GM23338 (cell line): Measurements from ENCODE around the gene ZNF787. TPM values are rescaled to one million over a fixed set of nuclear protein-coding genes. Genes with fewer than 3 reads are reported as not detected.

Experiments used
- ATAC-seq: fragments of 200-7000 bp; cut with Tn5 transposase; 3 replicates; pipeline ENCODE4 v1.9.1; 2020
- DNase-seq: peaks from one replicate; pipeline ENCODE4 v3.0.0-alpha.2; 2015; ENCODE audit warnings: low spot score
- H2AFZ ChIP-seq: fragments of 200-600 bp; sonication (generic); 2 replicates; pipeline ENCODE4 v1.8.0; 2016; ENCODE audit warnings: antibody characterized with exemption, mild to moderate bottlenecking, moderate library complexity
- H3F3A ChIP-seq: fragments of 200-600 bp; sonication (generic); replicated peaks from 2 replicates; pipeline ENCODE4 v1.8.0; 2017; ENCODE audit warnings: antibody characterized with exemption, mixed run types, low read depth
- H3K27ac ChIP-seq: fragments of 200-600 bp; sonication (generic); 2 replicates; pipeline ENCODE4 v1.6.1; 2016; ENCODE audit warnings: low read depth
- H3K27me3 ChIP-seq: fragments of 200-600 bp; sonication (generic); 2 replicates; pipeline ENCODE4 v1.8.0; 2016; ENCODE audit warnings: mild to moderate bottlenecking, mixed run types, moderate library complexity; ENCODE audit not compliant: insufficient read depth
- H3K36me3 ChIP-seq: fragments of 200-600 bp; sonication (generic); 2 replicates; pipeline ENCODE4 v1.8.0; 2016; ENCODE audit warnings: mild to moderate bottlenecking; ENCODE audit not compliant: insufficient read depth
- H3K4me1 ChIP-seq: fragments of 200-600 bp; sonication (generic); 2 replicates; pipeline ENCODE4 v1.8.0; 2016; ENCODE audit warnings: mild to moderate bottlenecking, moderate library complexity; ENCODE audit not compliant: insufficient read depth
- H3K4me2 ChIP-seq: fragments of 200-600 bp; sonication (generic); 2 replicates; pipeline ENCODE4 v1.7.1; 2017; ENCODE audit warnings: mixed run types
- H3K4me3 ChIP-seq: fragments of 200-600 bp; sonication (generic); 2 replicates; pipeline ENCODE4 v1.6.1; 2016; ENCODE audit warnings: mixed run types
- H3K79me2 ChIP-seq: fragments of 200-600 bp; sonication (generic); replicated peaks from 2 replicates; pipeline ENCODE4 v1.8.0; 2017; ENCODE audit warnings: mild to moderate bottlenecking; ENCODE audit not compliant: insufficient read depth
- H3K9me2 ChIP-seq: fragments of 200-600 bp; sonication (generic); 2 replicates; pipeline ENCODE4 v1.8.0; 2017; ENCODE audit not compliant: insufficient read depth
- H4K20me1 ChIP-seq: fragments of 200-600 bp; sonication (generic); replicated peaks from 2 replicates; pipeline ENCODE4 v1.8.0; 2017; ENCODE audit warnings: mild to moderate bottlenecking; ENCODE audit not compliant: insufficient read depth
- H3K27ac Mint-ChIP-seq: 2 replicates; pipeline ENCODE4 v1.8.0; 2020; ENCODE audit warnings: inconsistent platforms, mild to moderate bottlenecking, moderate library complexity, mixed read lengths
- H3K27me3 Mint-ChIP-seq: 3 replicates; pipeline ENCODE4 v1.8.0; 2022; ENCODE audit warnings: low read depth, mild to moderate bottlenecking, moderate library complexity, mixed read lengths, inconsistent platforms; ENCODE audit not compliant: insufficient read depth, poor library complexity
- H3K36me3 Mint-ChIP-seq: 3 replicates; pipeline ENCODE4 v1.8.0; 2021; ENCODE audit warnings: low read depth, mild to moderate bottlenecking, inconsistent platforms, moderate library complexity, mixed read lengths
- H3K4me1 Mint-ChIP-seq: 3 replicates; pipeline ENCODE4 v1.8.0; 2020; ENCODE audit warnings: mild to moderate bottlenecking, inconsistent platforms, mixed read lengths
- H3K4me3 Mint-ChIP-seq: 3 replicates; pipeline ENCODE4 v1.8.0; 2021; ENCODE audit warnings: moderate library complexity, mild to moderate bottlenecking, inconsistent platforms, mixed read lengths
- H3K9me3 Mint-ChIP-seq: 3 replicates; pipeline ENCODE4 v1.8.0; 2020; ENCODE audit warnings: moderate library complexity, mild to moderate bottlenecking, inconsistent platforms, mixed read lengths
- CREB1 ChIP-seq: fragments of 250-450 bp; sonication (Bioruptor Pico); IDR thresholded peaks from 2 replicates; pipeline ENCODE4 v1.5.0; 2020; ENCODE audit warnings: low read depth, mild to moderate bottlenecking, moderate library complexity
- CTCF ChIP-seq, 2 experiments: fragments of 200-600 bp in 1 of 2; sonication (generic) in 1 of 2; conservative IDR thresholded peaks; 2 replicates each; pipeline versions ENCODE4 v1.5.1 to v1.6.1; 2016 to 2017; ENCODE audit warnings: antibody characterized with exemption in 2 of 2, low read depth in 2 of 2, mild to moderate bottlenecking in 2 of 2, moderate library complexity in 1 of 2
- ETS1 ChIP-seq: IDR thresholded peaks from 2 replicates; pipeline ENCODE4 v1.6.1; 2016; ENCODE audit warnings: antibody characterized with exemption
- EZH2 ChIP-seq: fragments of 200-600 bp; sonication (generic); IDR thresholded peaks from one replicate; pipeline ENCODE4 v1.8.0; 2017; ENCODE audit warnings: antibody characterized with exemption, mild to moderate bottlenecking, low read depth; ENCODE audit not compliant: unreplicated experiment
- JUNB ChIP-seq: IDR thresholded peaks from one replicate; pipeline ENCODE4 v1.6.1; 2016; ENCODE audit warnings: antibody characterized with exemption; ENCODE audit not compliant: unreplicated experiment
- NANOG ChIP-seq: IDR thresholded peaks from 2 replicates; pipeline ENCODE4 v1.6.1; 2016; ENCODE audit warnings: antibody characterized with exemption, borderline replicate concordance
- REST ChIP-seq: IDR thresholded peaks from one replicate; pipeline ENCODE4 v1.6.1; 2018; ENCODE audit warnings: antibody characterized with exemption; ENCODE audit not compliant: unreplicated experiment
- ZNF331 ChIP-seq: fragments of 250-450 bp; sonication (Bioruptor Pico); IDR thresholded peaks from 2 replicates; pipeline ENCODE4 v1.5.0; 2020; ENCODE audit warnings: low read depth, mild to moderate bottlenecking, moderate library complexity
- ZNF462 ChIP-seq: fragments of 250-450 bp; sonication (Bioruptor Pico); IDR thresholded peaks from 2 replicates; pipeline ENCODE4 v1.5.0; 2020; ENCODE audit warnings: mild to moderate bottlenecking, moderate library complexity
- polyA plus RNA-seq: library from polyadenylated mRNA; unstranded; fragments of >200 nt; fragmentation: Nextera tagmentation; extraction: Ambion mirVana; gene quantifications from 2 replicates; pipeline ENCODE4 v1.2.1, GENCODE V29; 2016
- total RNA-seq: library from RNA; depleted of rRNA; stranded (reverse); fragments of >200 nt; shearing (Covaris generic); gene quantifications from 2 replicates; pipeline ENCODE4 v1.2.3, GENCODE V29; 2014

The ZNF787 gene
- total and polyA plus RNA-seq, 2 experiments from 2014 or later: 12.5 to 44.6 TPM

- H2AFZ ChIP-seq: no peak overlapping the region
- Mint-ChIP-seq H3K4me1 (peaks cover 27% of the 10 kb centered on the region), H3K27ac (peak overlapping the region; percentile 73), H3K36me3 (0 out of 3 replicates have a peak, but pooled peaks cover 4% of the 10 kb centered on the region), H3K27me3 (peaks cover 9% of the 10 kb centered on the region), H3K4me3 (peak overlapping the region; percentile 78), H3K9me3 (no peaks in the 10 kb centered on the region)
- H4K20me1 ChIP-seq: peaks cover 7% of the 10 kb centered on the region; the same call in 1 of the 2 replicates
- H3K79me2 ChIP-seq: peaks cover 41% of the 10 kb centered on the region
- TF ChIP-seq ZNF462 (CRISPR knock-in tag) (no peak), EZH2 (no peak), CREB1 (no peak), REST (no peak), ETS1 (no peak), JUNB (no peak), ZNF331 (CRISPR knock-in tag) (no peak), CTCF (conservative IDR thresholded peaks at IDR 0.05; ENCODE audit: low read depth in 2 of 2) (no peak), NANOG (no peak)
- no peaks in the 10 kb centered on the region; the same call in 1 of the 2 replicates for H3K36me3 ChIP-seq
- ATAC-seq: no peak
- H3K27ac ChIP-seq: peak overlapping the region; percentile 79
- H3K4me3 ChIP-seq: peak overlapping the region; percentile 80
- no peaks in the 10 kb centered on the region for H3K27me3 ChIP-seq
- no peaks in the 10 kb centered on the region for H3K9me2 ChIP-seq
- H3K4me1 ChIP-seq: peaks cover 19% of the 10 kb centered on the region
- no peak for DNase-seq
- H3K4me2 ChIP-seq: peak overlapping the region; percentile 92
- peaks cover 6% of the 10 kb centered on the region; the same call in 1 of the 2 replicates for H3F3A ChIP-seq
Measured at GRCh38 chr19:56142087-56142787, 21.1 kb upstream of the ZNF787 start.
